Measurements from ENCODE around the gene P2RX6.
"Not testable (repeated sequence)": the region's sequence is repeated elsewhere in the genome, so short reads cannot be mapped to it uniquely, and the experiment has no call there.

Gene P2RX6
- 0.19 to 0.52 (median 0.44) reads per million in 3 donors for total RNA-seq

GRCh38 chr22:21014726-21015465 is at the start of gene P2RX6:
TSS of gene P2RX6 (plus strand) at chr22:21015165. CDS start at chr22:21015175, 10 bp downstream.
- H3K4me1 ChIP-seq (ENCODE audit: control insufficient read depth, insufficient read depth, low read length, poor library complexity, severe bottlenecking), result peaks cover 9% of the 10 kb centered on the region
- no peak for DNase-seq

GRCh38 chr22:20965888-20966855 is 48.8 kb upstream of the P2RX6 start:
- Histone ChIP-seq H3K4me1 (ENCODE audit: control insufficient read depth, insufficient read depth, low read length, poor library complexity, severe bottlenecking) (peaks cover 13% of the 10 kb centered on the region), H3K36me3 (ENCODE audit: control insufficient read depth, insufficient read depth, low read length) (no peaks in the 10 kb centered on the region), H3K9me3 (ENCODE audit: control insufficient read depth, low read length) (no peaks in the 10 kb centered on the region), H3K27ac (ENCODE audit: insufficient read depth, low read length, poor library complexity, severe bottlenecking) (no peak overlapping the region), H3K27me3 (replicated peaks; ENCODE audit: control insufficient read depth, insufficient read depth, low read length, poor library complexity, severe bottlenecking) (no peaks in the 10 kb centered on the region), H3K4me3 (ENCODE audit: insufficient read depth, low read depth, low read length, poor library complexity, severe bottlenecking) (no peak overlapping the region)
- DNase-seq, result no peak

More at GRCh38 chr22:21014726-21015465, at the start of gene P2RX6:
- Histone ChIP-seq H3K4me3 (ENCODE audit: insufficient read depth, low read depth, low read length, poor library complexity, severe bottlenecking) (peak within 1 kb of the TSS; percentile 31), H3K27ac (ENCODE audit: insufficient read depth, low read length, poor library complexity, severe bottlenecking) (peak within 1 kb of the TSS; percentile 65), H3K9me3 (ENCODE audit: control insufficient read depth, low read length) (no peaks in the 10 kb centered on the region), H3K36me3 (ENCODE audit: control insufficient read depth, insufficient read depth, low read length) (no peaks in the 10 kb centered on the region), H3K27me3 (replicated peaks; ENCODE audit: control insufficient read depth, insufficient read depth, low read length, poor library complexity, severe bottlenecking) (no peaks in the 10 kb centered on the region)

GRCh38 chr22:20966883-20967696 is 47.9 kb upstream of the P2RX6 start, which contains the start of gene AIFM3:
TSS of gene AIFM3 (plus strand) at chr22:20967255. CDS start at chr22:20967945, 690 bp downstream.
- no peaks in the 10 kb centered on the region for H3K27me3 ChIP-seq (replicated peaks; ENCODE audit: control insufficient read depth, insufficient read depth, low read length, poor library complexity, severe bottlenecking)
- H3K4me3 ChIP-seq (ENCODE audit: insufficient read depth, low read depth, low read length, poor library complexity, severe bottlenecking), result no peak within 1 kb of the TSS
- no peaks in the 10 kb centered on the region for H3K36me3 ChIP-seq (ENCODE audit: control insufficient read depth, insufficient read depth, low read length)
- DNase-seq, result no peak
- no peak within 1 kb of the TSS for H3K27ac ChIP-seq (ENCODE audit: insufficient read depth, low read length, poor library complexity, severe bottlenecking)
- H3K9me3 ChIP-seq (ENCODE audit: control insufficient read depth, low read length), result no peaks in the 10 kb centered on the region
- peaks cover 13% of the 10 kb centered on the region for H3K4me1 ChIP-seq (ENCODE audit: control insufficient read depth, insufficient read depth, low read length, poor library complexity, severe bottlenecking)

GRCh38 chr22:20967697-20968211 is 47.2 kb upstream of the P2RX6 start:
- Histone ChIP-seq H3K4me3 (ENCODE audit: insufficient read depth, low read depth, low read length, poor library complexity, severe bottlenecking) (no peak overlapping the region), H3K27ac (ENCODE audit: insufficient read depth, low read length, poor library complexity, severe bottlenecking) (no peak overlapping the region), H3K9me3 (ENCODE audit: control insufficient read depth, low read length) (no peaks in the 10 kb centered on the region), H3K27me3 (replicated peaks; ENCODE audit: control insufficient read depth, insufficient read depth, low read length, poor library complexity, severe bottlenecking) (no peaks in the 10 kb centered on the region), H3K36me3 (ENCODE audit: control insufficient read depth, insufficient read depth, low read length) (no peaks in the 10 kb centered on the region), H3K4me1 (ENCODE audit: control insufficient read depth, insufficient read depth, low read length, poor library complexity, severe bottlenecking) (peaks cover 13% of the 10 kb centered on the region)
- DNase-seq, result no peak

GRCh38 chr22:20968281-20968977 is 46.5 kb upstream of the P2RX6 start:
- DNase-seq, result no peak
- Histone ChIP-seq H3K36me3 (ENCODE audit: control insufficient read depth, insufficient read depth, low read length) (no peaks in the 10 kb centered on the region), H3K27me3 (replicated peaks; ENCODE audit: control insufficient read depth, insufficient read depth, low read length, poor library complexity, severe bottlenecking) (no peaks in the 10 kb centered on the region), H3K9me3 (ENCODE audit: control insufficient read depth, low read length) (no peaks in the 10 kb centered on the region), H3K4me1 (ENCODE audit: control insufficient read depth, insufficient read depth, low read length, poor library complexity, severe bottlenecking) (peaks cover 13% of the 10 kb centered on the region), H3K27ac (ENCODE audit: insufficient read depth, low read length, poor library complexity, severe bottlenecking) (no peak overlapping the region), H3K4me3 (ENCODE audit: insufficient read depth, low read depth, low read length, poor library complexity, severe bottlenecking) (no peak overlapping the region)

GRCh38 chr22:20970939-20971657 is 43.9 kb upstream of the P2RX6 start:
- H3K27me3 ChIP-seq (replicated peaks; ENCODE audit: control insufficient read depth, insufficient read depth, low read length, poor library complexity, severe bottlenecking), result no peaks in the 10 kb centered on the region

GRCh38 chr22:20972014-20972694 is 42.8 kb upstream of the P2RX6 start:
- DNase-seq; H3K27me3 ChIP-seq (replicated peaks; ENCODE audit: control insufficient read depth, insufficient read depth, low read length, poor library complexity, severe bottlenecking); H3K4me3 ChIP-seq (ENCODE audit: insufficient read depth, low read depth, low read length, poor library complexity, severe bottlenecking); H3K4me1 ChIP-seq (ENCODE audit: control insufficient read depth, insufficient read depth, low read length, poor library complexity, severe bottlenecking); H3K27ac ChIP-seq (ENCODE audit: insufficient read depth, low read length, poor library complexity, severe bottlenecking); H3K9me3 ChIP-seq (ENCODE audit: control insufficient read depth, low read length); H3K36me3 ChIP-seq (ENCODE audit: control insufficient read depth, insufficient read depth, low read length): not testable (repeated sequence)

More at GRCh38 chr22:20970939-20971657, 43.9 kb upstream of the P2RX6 start:
- no peak overlapping the region for H3K4me3 ChIP-seq (ENCODE audit: insufficient read depth, low read depth, low read length, poor library complexity, severe bottlenecking)
- H3K27ac ChIP-seq (ENCODE audit: insufficient read depth, low read length, poor library complexity, severe bottlenecking), result no peak overlapping the region
- H3K36me3 ChIP-seq (ENCODE audit: control insufficient read depth, insufficient read depth, low read length), result no peaks in the 10 kb centered on the region
- H3K4me1 ChIP-seq (ENCODE audit: control insufficient read depth, insufficient read depth, low read length, poor library complexity, severe bottlenecking), result no peaks in the 10 kb centered on the region
- H3K9me3 ChIP-seq (ENCODE audit: control insufficient read depth, low read length), result no peaks in the 10 kb centered on the region
- DNase-seq, result no peak

- no peak for DNase-seq
- Histone ChIP-seq H3K9me3 (ENCODE audit: control insufficient read depth, low read length) (no peaks in the 10 kb centered on the region), H3K27ac (ENCODE audit: insufficient read depth, low read length, poor library complexity, severe bottlenecking) (no peak overlapping the region), H3K27me3 (replicated peaks; ENCODE audit: control insufficient read depth, insufficient read depth, low read length, poor library complexity, severe bottlenecking) (no peaks in the 10 kb centered on the region), H3K4me3 (ENCODE audit: insufficient read depth, low read depth, low read length, poor library complexity, severe bottlenecking) (no peak overlapping the region), H3K36me3 (ENCODE audit: control insufficient read depth, insufficient read depth, low read length) (no peaks in the 10 kb centered on the region), H3K4me1 (ENCODE audit: control insufficient read depth, insufficient read depth, low read length, poor library complexity, severe bottlenecking) (no peaks in the 10 kb centered on the region)
These were observed 41.9 kb upstream of the P2RX6 start for GRCh38 chr22:20972933-20973577.
